Measurements from ENCODE around the gene NMUR1.

Gene NMUR1

GRCh38 chr2:231525248-231526163, 4.7 kb downstream of the NMUR1 start:
- no peak for DNase-seq

- DNase-seq, result no peak
Observed at GRCh38 chr2:231524477-231525247, 5.6 kb downstream of the NMUR1 start.

GRCh38 chr2:231523451-231524285, 6.6 kb downstream of the NMUR1 start:
- no peak for DNase-seq

GRCh38 chr2:231522418-231523180, 7.6 kb downstream of the NMUR1 start:
- DNase-seq, result no peak

DNA sequence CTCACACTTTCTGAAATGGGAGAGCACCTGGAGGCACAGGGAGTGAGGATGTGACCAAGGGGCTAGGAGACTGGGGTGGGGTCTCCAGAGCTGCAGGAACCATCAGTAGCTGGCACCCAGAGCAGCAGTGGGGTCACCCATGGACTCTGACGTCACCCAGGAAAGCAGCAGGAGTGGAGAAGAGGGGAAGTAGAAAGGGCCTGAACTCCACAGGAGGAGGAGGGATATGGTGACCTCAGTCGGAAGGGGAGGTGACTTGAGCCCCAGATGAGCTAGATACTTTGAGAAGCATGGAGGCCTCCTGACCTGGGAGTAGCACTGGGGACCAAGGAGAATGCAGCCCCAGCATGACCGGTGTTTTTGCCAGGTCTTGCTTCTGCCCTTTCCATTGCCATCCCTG, 8.8 kb downstream of the NMUR1 start:
- no peak for DNase-seq

DNA sequence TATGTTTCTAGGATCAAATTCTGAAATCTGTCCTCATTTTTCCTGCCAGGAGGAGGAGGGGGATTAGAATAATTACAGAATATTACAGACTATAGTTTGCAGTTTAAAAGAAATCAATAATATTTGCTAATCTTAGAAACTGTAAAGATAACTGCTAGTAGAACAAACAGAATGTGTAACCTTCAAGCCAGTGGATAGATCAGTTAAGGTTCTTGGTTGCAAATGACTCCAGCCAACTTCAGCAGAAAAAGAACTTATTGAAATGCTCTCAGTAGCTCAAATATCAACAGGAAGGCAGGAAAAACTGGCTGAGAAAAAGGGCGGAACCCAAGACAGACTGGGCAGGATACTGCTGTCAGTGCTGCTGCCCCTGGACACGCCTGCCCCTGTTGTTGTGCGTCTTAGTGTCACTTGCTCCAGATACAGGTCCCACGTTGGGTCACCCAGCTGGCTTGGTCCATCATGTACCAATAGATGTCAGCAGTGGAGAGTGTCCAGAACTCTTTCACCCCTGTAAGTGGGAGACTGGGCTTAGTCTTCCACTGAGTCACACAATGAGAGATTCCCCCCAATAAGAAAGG, 10.2 kb downstream of the NMUR1 start:
- DNase-seq, result no peak

GRCh38 chr2:231518771-231519170, 11.5 kb downstream of the NMUR1 start:
- no peak for DNase-seq

GRCh38 chr2:231515603-231516002, 14.6 kb downstream of the NMUR1 start:
- DNase-seq, result no peak

DNA sequence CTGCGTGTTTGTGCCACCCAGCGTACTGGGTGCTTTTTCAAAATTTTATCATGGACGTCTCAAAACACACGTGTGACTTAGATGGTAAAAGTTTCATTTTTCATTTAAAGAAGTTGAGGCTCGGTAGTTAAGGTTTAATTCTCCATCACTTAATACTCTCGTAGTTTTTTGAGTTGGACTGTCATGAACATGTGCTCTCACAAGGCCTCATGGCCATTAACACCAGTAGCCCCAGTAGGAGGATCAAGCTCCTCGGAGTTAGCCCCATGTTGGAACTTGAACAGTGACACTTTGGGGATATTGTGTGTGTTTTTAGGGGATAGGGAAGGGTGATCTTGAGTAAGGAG, 15.3 kb downstream of the NMUR1 start:
- DNase-seq, result no peak

DNA sequence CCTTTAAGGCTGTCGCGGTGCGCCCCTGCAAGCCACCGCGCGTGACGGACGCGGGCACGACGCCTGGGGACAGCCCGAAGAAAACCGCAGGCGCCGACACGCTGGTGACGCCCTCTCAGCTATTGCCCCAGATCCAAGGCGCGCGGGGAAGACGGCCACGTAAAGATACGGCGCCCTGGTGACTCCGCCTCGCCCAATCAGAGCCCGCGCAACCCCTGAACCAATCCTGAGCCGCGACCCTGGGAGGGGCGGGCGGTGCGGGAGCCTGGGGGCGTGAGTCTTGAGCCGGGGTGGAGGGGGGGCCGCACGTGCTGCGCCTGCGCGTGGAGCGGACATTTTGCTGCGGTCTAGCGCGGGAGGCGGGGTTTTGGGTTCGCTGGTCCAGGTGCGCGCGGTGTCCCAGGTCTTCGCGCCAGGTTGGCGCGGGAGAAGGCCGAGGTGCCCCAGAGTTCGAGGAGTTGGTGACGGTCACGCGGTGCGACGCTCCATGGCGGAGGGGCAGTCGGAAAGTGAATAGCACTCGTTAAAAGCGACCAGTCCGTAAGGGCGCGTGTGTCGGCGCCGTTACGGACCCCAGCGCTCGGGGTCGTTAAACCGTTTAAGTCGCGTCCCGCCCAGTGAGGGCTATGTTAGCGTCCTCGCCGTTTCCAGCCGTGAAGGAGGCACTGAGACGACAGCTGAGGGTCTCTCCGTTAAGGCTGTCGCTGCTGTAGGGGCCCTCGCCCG, 15.9 kb downstream of the NMUR1 start:
- DNase-seq, result peak; percentile 94

GRCh38 chr2:231513746-231514224, 16.5 kb downstream of the NMUR1 start:
- no peak for DNase-seq

- no peak for DNase-seq
Observed at GRCh38 chr2:231512222-231512621, 18.0 kb downstream of the NMUR1 start.

GRCh38 chr2:231503766-231504165, 26.5 kb downstream of the NMUR1 start:
- no peak for DNase-seq

GRCh38 chr2:231502596-231502995, 27.6 kb downstream of the NMUR1 start:
- DNase-seq, result no peak

DNA sequence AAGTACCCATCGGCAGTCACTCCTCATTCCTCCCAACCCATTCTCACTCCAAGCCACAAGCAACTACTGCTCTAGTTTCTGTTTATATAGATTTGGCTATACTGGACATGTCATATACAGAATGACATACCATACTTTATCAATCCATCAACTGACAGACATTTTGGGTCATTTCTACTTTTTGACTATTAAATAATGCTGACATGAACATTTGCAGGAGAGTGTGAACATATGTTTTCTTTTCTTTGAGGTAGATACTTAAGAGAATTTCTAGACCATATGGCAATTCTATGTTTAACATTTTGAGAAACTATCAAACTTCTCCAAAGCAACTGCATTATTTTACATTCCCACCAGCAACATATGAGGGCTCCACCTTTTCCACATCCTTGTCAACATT, 32.6 kb downstream of the NMUR1 start:
- DNase-seq, result no peak

DNA sequence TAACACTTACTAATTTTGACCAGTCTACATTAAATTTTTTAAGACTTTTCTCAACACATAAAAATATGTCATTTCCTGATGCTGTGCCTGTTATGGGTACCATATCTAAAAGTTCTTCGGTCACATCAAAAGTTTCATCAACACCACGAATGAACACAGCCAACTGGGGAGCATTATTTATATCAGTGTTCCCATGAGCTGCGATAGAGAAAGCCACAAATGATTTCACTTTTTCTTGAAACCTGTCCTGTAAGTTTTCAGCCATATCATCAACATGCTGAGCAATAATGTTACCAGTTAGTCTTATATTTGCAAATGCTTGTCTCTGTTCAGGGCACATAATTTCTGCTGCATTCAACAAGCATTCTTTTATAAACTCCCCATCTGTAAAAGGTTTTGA, 35.6 kb downstream of the NMUR1 start:
- DNase-seq, result no peak

DNA sequence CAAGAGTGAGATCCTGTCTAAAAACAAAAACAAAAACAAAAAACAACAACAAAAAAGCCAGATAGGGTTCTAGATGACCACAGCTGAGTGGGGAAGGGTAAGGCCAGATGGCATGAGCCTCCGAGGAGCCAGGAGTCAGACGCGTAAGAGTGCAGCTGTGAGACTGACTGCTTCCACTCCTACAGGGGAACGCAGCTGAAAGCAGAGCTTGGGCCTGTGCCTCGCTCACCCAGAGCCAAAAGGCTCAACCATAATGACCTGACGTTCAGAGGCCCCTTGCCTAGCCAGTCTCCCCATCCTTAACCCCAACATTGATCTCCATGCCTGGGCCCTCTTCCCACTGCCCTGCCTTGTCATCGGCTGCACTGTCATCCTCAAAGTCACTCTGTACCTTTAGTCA, 39.4 kb downstream of the NMUR1 start:
- no peak for DNase-seq

DNA sequence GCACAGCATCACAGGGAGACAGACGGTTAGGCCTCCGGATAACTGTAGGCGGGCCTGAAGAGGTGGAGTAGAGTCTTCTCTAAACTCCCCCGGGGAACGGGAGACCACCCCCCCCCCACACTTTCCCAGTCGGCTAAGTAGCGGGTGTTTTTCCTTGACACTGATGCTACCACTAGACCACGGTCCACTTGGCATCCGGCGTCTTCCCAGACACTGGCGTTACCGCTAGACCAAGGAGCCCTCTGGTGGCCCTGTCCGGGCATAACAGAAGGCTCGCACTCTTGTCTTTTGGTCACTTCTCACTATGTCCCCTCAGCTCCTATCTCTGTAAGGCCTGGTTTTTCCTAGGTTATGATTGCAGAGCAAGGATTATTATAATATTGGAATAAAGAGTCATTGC, 40.3 kb downstream of the NMUR1 start:
- DNase-seq, result no peak

DNA sequence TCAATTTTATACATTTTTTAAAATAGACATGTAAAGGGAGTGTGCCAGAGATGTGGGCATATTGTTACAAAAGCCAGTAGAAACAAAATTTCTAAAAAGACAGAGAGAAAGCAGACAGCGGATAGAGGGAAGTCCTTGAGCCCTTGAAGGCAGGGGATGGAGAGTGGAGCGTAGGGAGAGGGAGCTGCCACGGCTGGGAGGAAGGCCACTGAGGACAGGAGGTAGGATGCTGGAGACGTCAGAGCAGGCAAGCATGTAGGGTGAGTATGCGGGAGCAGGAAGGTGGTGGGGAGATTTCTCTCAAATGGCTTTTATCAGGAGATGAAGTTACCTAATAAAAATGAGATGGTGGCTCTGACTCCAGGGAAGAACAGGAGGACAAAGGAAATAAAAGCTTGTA, 41.9 kb downstream of the NMUR1 start:
- DNase-seq, result no peak

DNA sequence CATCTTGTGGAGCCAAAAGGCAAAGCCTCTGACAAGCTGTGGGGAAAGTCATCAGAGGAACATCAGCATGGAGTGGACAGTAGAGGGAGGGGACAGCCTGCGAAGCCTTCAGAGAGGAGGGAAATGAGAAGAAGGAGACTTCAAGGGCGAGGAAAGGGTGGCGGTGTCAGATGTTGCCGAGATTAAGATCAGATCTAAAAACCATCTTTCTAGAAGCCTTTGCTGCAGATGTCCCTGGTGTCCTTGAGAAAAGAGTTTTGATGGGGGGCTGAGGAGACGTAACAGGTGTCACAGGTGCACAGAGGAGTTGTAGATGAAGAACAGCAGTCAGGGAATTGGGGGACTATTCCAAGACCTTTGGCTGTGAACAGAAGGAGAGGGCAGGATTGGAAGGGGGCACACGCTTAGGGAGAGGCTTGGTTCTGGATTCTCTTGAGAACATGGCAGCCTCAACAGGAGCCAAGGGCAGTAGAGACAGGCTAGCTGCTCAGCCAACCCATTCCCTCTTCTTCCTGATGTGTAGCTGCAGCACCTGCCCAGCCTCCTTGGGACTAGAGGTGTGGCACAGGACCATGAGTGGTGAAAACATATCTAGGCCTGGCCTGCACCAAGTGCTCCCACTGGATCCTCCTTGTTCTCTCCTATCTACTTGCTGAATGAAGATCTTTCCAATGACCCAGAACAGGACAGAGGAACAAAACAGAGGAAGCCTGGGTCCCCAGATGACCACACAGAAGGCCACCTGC, 43.2 kb downstream of the NMUR1 start:
- DNase-seq, result no peak
